IMR-90 (cell line): ENCODE results near the gene ABCF3.

Experiments
- BHLHE40 ChIP-seq: fragments of 150-350 bp; IDR thresholded peaks from 2 replicates; pipeline ENCODE4 v1.6.1; 2016; ENCODE audit warnings: mild to moderate bottlenecking, low read depth, low read length
- CEBPB ChIP-seq: IDR thresholded peaks from 2 replicates; pipeline ENCODE4 v1.6.1; 2012; ENCODE audit warnings: low read depth, low read length, improper control_type of control experiment
- CHD1 ChIP-seq: IDR thresholded peaks from 2 replicates; pipeline ENCODE4 v1.6.1; 2012; ENCODE audit warnings: low read depth, low read length, improper control_type of control experiment
- CTCF ChIP-seq: conservative IDR thresholded peaks from 2 replicates; pipeline ENCODE4 v1.5.1; 2012; ENCODE audit warnings: mild to moderate bottlenecking, low read depth, low read length, improper control_type of control experiment
- ELK1 ChIP-seq: fragments of 150-350 bp; IDR thresholded peaks from 2 replicates; pipeline ENCODE4 v1.6.1; 2016; ENCODE audit warnings: low read depth, mild to moderate bottlenecking, low read length, moderate library complexity, borderline replicate concordance
- MAFK ChIP-seq: IDR thresholded peaks from 2 replicates; pipeline ENCODE4 v1.6.1; 2012; ENCODE audit warnings: low read depth, low read length, improper control_type of control experiment
- MAZ ChIP-seq: IDR thresholded peaks from 2 replicates; pipeline ENCODE4 v1.6.1; 2012; ENCODE audit warnings: low read depth, mild to moderate bottlenecking, low read length, improper control_type of control experiment, moderate library complexity, borderline replicate concordance
- MXI1 ChIP-seq: IDR thresholded peaks from 2 replicates; pipeline ENCODE4 v1.6.1; 2012; ENCODE audit warnings: low read depth, mild to moderate bottlenecking, low read length, moderate library complexity, borderline replicate concordance
- POLR2A ChIP-seq: IDR thresholded peaks from 2 replicates; pipeline ENCODE4 v1.6.1; 2012; ENCODE audit warnings: mild to moderate bottlenecking, low read depth, low read length
- RAD21 ChIP-seq: IDR thresholded peaks from 2 replicates; pipeline ENCODE4 v1.6.1; 2012; ENCODE audit warnings: low read length, improper control_type of control experiment
- RCOR1 ChIP-seq: IDR thresholded peaks from 2 replicates; pipeline ENCODE4 v1.6.1; 2012; ENCODE audit warnings: mild to moderate bottlenecking, low read length, improper control_type of control experiment; ENCODE audit not compliant: insufficient replicate concordance
- RFX5 ChIP-seq: IDR thresholded peaks from 2 replicates; pipeline ENCODE4 v1.8.0; 2012; ENCODE audit warnings: low read depth, mild to moderate bottlenecking, low read length, moderate library complexity
- SMC3 ChIP-seq: fragments of 150-350 bp; IDR thresholded peaks from 2 replicates; pipeline ENCODE4 v1.6.1; 2016; ENCODE audit warnings: low read depth, mild to moderate bottlenecking, antibody characterized with exemption, low read length, moderate library complexity
- USF2 ChIP-seq: fragments of 150-350 bp; IDR thresholded peaks from 2 replicates; pipeline ENCODE4 v1.6.1; 2017; ENCODE audit warnings: mild to moderate bottlenecking, antibody characterized with exemption, low read length, low read depth

- no peak for TF ChIP-seq RCOR1
- TF ChIP-seq POLR2A: no peak
- TF ChIP-seq CTCF: no peak
- TF ChIP-seq RAD21: no peak
- no peak for TF ChIP-seq USF2
- TF ChIP-seq MAFK: no peak
- TF ChIP-seq CEBPB: no peak
- TF ChIP-seq BHLHE40: no peak
- TF ChIP-seq SMC3: no peak
- TF ChIP-seq ELK1: no peak
- TF ChIP-seq MAZ: no peak
- TF ChIP-seq RFX5: no peak
- TF ChIP-seq MXI1: no peak
- no peak for TF ChIP-seq CHD1
Observed at GRCh38 chr3:184145751-184146270, 40.2 kb upstream of the ABCF3 start.
